ENCODE results near the gene FA2H.
"Not testable (repeated sequence)": the region's sequence is repeated elsewhere in the genome, so short reads cannot be mapped to it uniquely, and the experiment has no call there.

The FA2H gene, protein sequence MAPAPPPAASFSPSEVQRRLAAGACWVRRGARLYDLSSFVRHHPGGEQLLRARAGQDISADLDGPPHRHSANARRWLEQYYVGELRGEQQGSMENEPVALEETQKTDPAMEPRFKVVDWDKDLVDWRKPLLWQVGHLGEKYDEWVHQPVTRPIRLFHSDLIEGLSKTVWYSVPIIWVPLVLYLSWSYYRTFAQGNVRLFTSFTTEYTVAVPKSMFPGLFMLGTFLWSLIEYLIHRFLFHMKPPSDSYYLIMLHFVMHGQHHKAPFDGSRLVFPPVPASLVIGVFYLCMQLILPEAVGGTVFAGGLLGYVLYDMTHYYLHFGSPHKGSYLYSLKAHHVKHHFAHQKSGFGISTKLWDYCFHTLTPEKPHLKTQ

DNA sequence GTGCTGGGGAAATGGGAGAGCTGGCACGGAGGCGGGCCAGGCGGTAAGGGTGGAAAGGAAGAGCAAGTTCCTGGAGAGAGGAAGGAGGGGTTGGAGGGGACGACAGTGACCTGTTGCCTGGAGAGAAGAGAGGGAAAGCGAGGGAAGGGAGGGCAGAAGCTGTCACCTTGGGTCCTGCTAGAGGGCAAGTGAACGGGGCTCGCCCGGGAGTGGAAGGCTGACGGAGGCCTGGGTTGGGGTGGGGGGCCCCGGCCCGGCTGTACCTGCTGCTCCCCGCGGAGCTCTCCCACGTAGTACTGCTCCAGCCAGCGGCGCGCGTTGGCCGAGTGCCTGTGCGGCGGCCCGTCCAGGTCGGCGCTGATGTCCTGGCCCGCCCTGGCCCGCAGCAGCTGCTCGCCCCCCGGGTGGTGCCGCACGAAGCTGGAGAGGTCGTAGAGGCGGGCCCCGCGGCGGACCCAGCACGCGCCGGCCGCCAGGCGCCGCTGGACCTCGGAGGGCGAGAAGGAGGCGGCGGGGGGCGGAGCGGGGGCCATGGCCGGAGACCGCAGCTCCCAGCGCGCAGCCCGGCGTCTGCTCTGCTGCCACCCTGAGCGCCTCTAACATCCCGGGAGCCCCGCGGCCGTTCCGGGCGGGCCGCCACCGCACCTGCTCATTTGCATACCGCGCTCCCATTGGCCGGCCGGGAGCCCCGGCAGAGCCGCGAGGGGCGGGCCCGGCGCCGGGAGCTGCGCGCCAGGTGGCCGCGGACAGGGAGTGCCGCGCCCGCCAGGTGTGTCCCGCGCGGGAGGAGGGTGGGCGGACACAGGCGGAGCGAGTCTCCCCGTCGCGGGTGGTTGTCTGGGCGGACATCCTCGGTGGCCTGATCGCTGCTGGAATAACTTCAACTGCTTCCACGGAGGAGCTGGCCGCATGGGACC lies at the start of gene FA2H:
Gene FA2H (minus strand): TSS at position 598 of the 917 bp plus-strand sequence. CDS start 65 bp downstream, at position 533.
- FAIRE-seq, result no peak

DNA sequence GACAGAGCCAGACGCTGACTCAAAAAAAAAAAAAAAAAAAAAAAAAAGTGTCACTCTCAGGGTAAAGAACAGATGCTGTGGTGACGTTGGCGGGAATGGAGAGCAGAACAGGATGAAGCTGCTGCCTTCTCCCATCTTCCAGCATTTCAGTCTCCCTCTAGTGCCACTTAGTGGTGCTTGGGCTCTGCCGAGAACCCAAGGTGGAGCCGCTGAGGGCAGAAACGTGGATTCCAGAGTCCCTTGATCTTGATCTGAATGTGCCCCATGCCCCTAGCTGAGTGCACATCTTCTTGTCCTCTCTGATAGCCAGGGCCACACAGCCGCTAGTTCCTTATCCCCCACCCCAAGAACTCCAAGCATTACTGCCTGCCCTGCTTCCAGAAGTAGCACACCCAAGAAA lies 43.2 kb upstream of the FA2H start:
- FAIRE-seq, result no peak

GRCh38 chr16:74813109-74813641 lies 38.6 kb upstream of the FA2H start:
- FAIRE-seq, result no peak

DNA sequence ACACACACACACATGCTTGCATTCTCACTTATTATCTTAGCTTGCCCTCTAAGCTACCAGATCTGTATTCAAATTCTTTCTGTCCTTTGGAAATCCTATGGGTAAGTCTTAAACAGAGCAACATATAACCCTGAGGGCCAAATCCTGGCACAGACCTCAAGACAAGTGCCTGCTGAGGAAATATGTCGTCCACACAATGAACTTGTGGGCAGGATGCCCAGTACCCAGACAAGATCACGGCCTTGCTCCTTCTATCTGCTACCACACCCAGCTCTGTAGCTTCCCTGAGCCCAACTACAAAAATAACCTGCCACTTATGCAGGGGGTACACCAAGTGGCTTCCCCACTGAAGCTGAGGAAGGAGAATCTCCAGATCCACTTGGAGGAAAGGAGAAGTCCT lies 37.3 kb upstream of the FA2H start:
- no peak for FAIRE-seq

- not testable (repeated sequence) for FAIRE-seq
These were observed 36.6 kb upstream of the FA2H start for GRCh38 chr16:74811216-74811615.

- no peak for FAIRE-seq
These were observed 32.5 kb upstream of the FA2H start for GRCh38 chr16:74807052-74807646.

DNA sequence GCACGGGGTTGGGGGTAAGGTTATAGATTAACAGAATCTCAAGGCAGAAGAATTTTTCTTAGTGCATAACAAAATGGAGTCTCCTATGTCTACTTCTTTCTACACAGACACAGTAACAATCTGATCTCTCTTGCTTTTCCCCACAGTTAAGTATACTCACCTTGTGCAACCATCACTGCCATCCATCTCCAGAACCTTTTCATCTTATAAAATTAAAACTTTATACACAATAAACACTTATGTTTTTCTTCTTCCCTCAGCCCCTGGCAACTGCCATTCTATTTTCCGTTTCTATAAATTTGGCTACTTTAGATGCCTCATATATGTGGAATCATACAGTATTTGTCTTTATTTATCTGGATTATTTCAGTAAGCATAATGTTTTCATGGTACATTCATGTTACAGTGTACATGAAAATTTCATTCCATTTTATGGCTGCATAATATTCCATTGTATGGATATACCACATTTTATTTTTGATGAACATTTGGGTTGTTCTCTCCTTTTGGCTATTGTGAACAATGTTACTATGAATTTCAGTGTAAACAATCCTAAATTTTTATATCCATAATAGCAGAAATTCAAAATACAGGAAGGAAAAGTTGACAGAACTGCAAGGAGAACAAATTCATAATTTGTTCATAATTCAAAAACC lies 25.7 kb upstream of the FA2H start:
- no peak for FAIRE-seq

GRCh38 chr16:74797414-74797813 lies 22.8 kb upstream of the FA2H start:
- FAIRE-seq, result no peak

DNA sequence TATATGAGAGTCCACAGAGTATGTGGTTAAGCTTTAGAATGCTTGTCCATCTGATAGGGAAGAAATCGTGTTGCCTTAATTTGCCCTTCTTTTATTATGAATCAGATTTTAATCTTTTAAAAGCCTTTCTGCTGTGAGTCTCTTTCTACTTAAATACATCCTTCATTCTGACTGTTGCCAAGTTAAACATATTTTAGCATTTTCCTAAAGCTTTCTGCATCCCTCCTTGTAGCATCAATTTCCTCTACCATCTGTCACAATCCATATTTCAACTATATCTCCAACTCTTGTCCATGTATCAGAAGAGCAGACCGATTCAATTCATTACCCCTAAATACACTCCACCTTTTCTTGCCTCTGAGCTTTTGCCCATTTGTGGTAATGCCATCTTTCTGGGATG lies 20.5 kb upstream of the FA2H start:
- FAIRE-seq, result no peak

- FAIRE-seq, result no peak
These were observed 20.0 kb upstream of the FA2H start for GRCh38 chr16:74794668-74795067.

GRCh38 chr16:74793571-74793970 lies 19.0 kb upstream of the FA2H start:
- FAIRE-seq, result no peak

- FAIRE-seq, result no peak
These were observed 17.6 kb upstream of the FA2H start for GRCh38 chr16:74792225-74792624.

DNA sequence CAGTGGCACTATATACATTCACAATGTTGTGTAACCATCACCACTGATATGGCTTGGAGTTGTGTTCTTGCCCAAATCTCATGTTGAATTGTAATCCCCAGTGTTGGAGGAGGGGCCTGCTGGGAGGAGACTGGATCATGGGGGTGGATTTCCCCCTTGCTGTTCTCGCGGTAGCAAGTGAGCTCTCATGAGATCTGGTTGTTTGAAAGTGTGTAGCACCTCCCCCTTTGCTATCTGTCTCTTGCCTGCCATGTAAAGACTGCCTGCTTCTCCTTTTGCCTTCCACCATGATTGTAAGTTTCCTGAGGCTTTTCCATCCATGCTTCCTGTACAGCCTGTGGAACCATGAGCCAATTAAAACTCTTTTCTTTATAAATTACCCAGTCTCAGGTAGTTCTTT lies 17.1 kb upstream of the FA2H start:
- not testable (repeated sequence) for FAIRE-seq

DNA sequence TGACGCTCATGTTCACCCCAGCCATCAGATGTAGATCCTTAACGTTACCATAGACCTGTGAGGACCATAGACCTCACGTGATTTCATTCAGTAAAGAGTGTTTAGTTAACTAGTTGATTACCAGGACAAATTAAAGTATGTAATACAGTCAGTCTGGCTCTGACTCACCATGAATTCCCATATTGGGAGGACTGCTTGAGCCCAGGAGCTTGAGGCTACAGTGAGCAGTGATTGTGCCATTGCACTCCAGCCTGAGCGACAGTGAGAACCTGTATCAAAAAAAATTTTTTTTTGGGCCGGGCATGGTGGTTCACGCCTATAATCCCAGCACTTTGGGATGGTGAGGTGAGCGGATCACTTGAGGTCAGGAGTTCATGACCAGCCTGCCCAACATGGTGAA lies 13.5 kb upstream of the FA2H start:
- no peak for FAIRE-seq

GRCh38 chr16:74785031-74785430 lies 10.4 kb upstream of the FA2H start:
- no peak for FAIRE-seq

DNA sequence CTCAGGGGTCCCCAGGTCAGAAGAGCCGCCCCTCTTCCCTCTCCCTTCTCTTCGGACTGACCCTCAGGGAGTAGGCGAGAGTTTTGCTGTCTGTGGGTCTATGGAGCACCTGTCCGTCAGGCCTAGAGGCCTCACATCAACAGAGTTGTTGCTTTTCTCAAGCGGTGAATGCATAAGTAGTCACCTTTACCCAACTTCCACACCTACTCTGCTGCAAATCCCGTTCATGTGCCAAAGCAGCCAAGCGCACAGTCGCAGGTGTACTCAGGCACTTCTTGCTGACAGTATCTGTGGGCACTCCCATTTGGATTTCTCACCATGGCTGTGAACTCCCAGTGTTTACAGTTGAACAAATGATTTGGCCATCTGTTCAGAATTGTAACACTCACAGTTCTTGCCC lies 4.0 kb upstream of the FA2H start:
- no peak for FAIRE-seq

DNA sequence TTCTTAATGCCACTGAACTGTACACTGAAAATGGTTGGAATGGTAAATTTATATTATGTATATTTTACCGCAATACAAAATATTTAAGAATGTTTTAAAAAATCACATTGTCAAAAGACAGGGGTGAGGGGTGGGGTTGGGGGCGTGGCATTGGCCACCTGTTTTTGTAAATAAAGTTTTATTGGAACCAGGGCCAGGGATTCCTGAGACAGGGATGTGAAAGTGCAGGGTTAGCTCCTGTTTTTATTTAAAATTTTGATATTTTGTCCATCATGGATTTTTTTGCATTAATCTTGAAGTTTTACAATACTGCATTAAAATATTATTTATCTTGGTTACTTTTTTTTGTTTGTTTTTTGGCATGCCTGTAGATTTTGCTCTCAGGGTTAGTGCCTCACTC lies 2.3 kb upstream of the FA2H start:
- FAIRE-seq, result no peak

- no peak for FAIRE-seq
These were observed 635 bp upstream of the FA2H start for GRCh38 chr16:74775255-74775654.

- no peak for FAIRE-seq
These were observed 986 bp downstream of the FA2H start for GRCh38 chr16:74773446-74774222.

GRCh38 chr16:74771656-74772315 lies 2.8 kb downstream of the FA2H start:
- no peak for FAIRE-seq

DNA sequence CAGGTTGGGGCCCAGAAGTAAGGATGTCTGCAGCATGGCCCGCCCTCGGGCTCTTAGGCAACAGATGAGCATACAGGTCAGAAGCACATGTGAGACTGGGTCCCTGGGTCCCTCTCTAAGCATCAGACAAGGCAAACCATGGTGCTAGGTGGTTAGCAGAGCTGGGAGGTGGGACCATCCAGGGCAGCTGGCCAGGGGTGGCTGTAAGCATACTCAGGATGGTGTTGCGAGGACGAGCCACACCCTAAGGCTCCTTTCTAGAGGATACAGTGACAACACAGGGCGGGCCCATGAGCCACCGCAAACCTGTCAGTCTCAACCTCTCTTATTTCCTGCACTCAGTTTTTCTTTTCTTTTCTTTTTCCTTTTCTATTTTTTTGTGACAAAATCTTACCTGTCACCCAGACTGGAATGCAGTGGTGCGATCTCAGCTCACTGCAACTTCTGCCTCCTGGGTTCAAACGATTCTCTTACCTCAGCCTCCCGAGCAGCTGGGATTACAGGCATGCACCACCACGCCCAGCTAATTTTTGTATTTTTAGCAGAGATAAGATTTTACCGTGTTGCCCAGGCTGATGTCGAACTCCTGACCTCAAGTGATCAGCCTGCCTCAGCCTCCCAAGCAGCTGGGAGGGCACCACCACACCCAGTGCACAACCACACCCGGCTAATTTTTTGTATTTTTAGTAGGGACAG lies 3.6 kb downstream of the FA2H start:
- no peak for FAIRE-seq

All from colon (tissue), 2 donors.